GOT3 (cell line): ENCODE results near the gene ZNF569.
"Not testable (repeated sequence)": the region's sequence is repeated elsewhere in the genome, so short reads cannot be mapped to it uniquely, and the experiment has no call there.

ENCODE experiments used
- DNase-seq: peaks from one replicate; lab custom pipeline; 2025; ENCODE audit warnings: mixed read lengths; lab: John Stamatoyannopoulos, UW

ZNF569 gene

GRCh38 chr19:37401078-37401477, 66.2 kb downstream of the ZNF569 start:
- no peak for DNase-seq

GRCh38 chr19:37391399-37391798, 75.8 kb downstream of the ZNF569 start:
- DNase-seq = not testable (repeated sequence)

- DNase-seq = no peak
Observed at GRCh38 chr19:37389234-37389633, 78.0 kb downstream of the ZNF569 start.

- peak; percentile 77 for DNase-seq
Observed at GRCh38 chr19:37370880-37371661, 96.2 kb downstream of the ZNF569 start, which contains the start of gene ZNF527. Gene ZNF527, plus strand, starts transcription at chr19:37371099. Its CDS starts 3,100 bp downstream, at chr19:37374199.

GRCh38 chr19:37370386-37370879, 96.8 kb downstream of the ZNF569 start:
- DNase-seq = not testable (repeated sequence)

GRCh38 chr19:37362733-37363132, 104.5 kb downstream of the ZNF569 start:
- no peak for DNase-seq

- no peak for DNase-seq
Observed at GRCh38 chr19:37361994-37362393, 105.2 kb downstream of the ZNF569 start.
